ENCODE measurements around the gene SLC13A3. TPM values are rescaled to one million over a fixed set of nuclear protein-coding genes. Genes with fewer than 3 reads are reported as not detected.

SLC13A3 gene
- total RNA-seq, 1 donor from 2014 or later, result 0.66 TPM

DNA sequence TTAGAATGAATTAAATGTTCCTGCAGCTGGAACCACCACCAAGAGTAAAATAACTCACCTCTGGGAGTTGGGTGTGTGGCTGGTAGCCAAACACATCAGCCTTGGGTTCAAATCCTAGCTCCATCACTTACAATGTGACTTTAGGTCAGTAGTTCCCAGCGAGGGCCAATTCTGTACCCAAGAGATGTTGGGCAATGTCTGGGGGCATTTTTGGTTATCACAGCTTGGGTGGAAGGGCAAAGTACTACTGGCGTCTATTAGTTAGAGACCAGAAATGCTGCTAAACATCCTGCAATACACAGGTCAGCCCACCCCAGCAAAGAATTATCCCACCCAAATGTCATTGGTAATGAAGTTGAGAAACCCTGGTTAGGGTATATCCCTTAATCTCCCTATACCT lies 48.8 kb downstream of the SLC13A3 start:
- H3K9me3 Mint-ChIP-seq (ENCODE audit: unreplicated experiment), result no peaks in the 10 kb centered on the region

GRCh38 chr20:46601603-46602122 lies 49.6 kb downstream of the SLC13A3 start:
- Histone ChIP-seq H3K36me3 (ENCODE audit: insufficient read depth, low read length) (no peaks in the 10 kb centered on the region), H3K4me2 (ENCODE audit: low read length) (no peak overlapping the region), H3K27me3 (ENCODE audit: insufficient read depth, low read length) (no peaks in the 10 kb centered on the region), H3K79me2 (ENCODE audit: insufficient read depth, low read length) (no peaks in the 10 kb centered on the region), H3K4me3 (ENCODE audit: insufficient read depth, low read depth, low read length) (no peak overlapping the region), H3K27ac (ENCODE audit: low read depth, low read length) (no peak overlapping the region), H2AFZ (ENCODE audit: low read depth, low read length) (no peak overlapping the region), H3K9me3 (ENCODE audit: insufficient read depth, low read depth, low read length) (no peaks in the 10 kb centered on the region), H3K4me1 (ENCODE audit: insufficient read depth, low read length) (no peaks in the 10 kb centered on the region), H4K20me1 (ENCODE audit: insufficient read depth, low read length) (no peaks in the 10 kb centered on the region), H3K9ac (ENCODE audit: low read length) (no peak overlapping the region)
- DNase-seq (ENCODE audit: low read depth), result no peak
- no peaks in the 10 kb centered on the region for H3K36me3 Mint-ChIP-seq (ENCODE audit: low read depth, unreplicated experiment)
- H3K27ac Mint-ChIP-seq (ENCODE audit: unreplicated experiment), result no peak overlapping the region
- FAIRE-seq, result no peak
- no peaks in the 10 kb centered on the region for H3K4me1 Mint-ChIP-seq (ENCODE audit: low read depth, unreplicated experiment)
- no peak overlapping the region for H3K4me3 Mint-ChIP-seq (ENCODE audit: unreplicated experiment)
- H3K9me3 Mint-ChIP-seq (ENCODE audit: unreplicated experiment), result no peaks in the 10 kb centered on the region
- H3K27me3 Mint-ChIP-seq (ENCODE audit: low read depth, unreplicated experiment), result peaks cover 7% of the 10 kb centered on the region
- TF ChIP-seq, protein P1, sequence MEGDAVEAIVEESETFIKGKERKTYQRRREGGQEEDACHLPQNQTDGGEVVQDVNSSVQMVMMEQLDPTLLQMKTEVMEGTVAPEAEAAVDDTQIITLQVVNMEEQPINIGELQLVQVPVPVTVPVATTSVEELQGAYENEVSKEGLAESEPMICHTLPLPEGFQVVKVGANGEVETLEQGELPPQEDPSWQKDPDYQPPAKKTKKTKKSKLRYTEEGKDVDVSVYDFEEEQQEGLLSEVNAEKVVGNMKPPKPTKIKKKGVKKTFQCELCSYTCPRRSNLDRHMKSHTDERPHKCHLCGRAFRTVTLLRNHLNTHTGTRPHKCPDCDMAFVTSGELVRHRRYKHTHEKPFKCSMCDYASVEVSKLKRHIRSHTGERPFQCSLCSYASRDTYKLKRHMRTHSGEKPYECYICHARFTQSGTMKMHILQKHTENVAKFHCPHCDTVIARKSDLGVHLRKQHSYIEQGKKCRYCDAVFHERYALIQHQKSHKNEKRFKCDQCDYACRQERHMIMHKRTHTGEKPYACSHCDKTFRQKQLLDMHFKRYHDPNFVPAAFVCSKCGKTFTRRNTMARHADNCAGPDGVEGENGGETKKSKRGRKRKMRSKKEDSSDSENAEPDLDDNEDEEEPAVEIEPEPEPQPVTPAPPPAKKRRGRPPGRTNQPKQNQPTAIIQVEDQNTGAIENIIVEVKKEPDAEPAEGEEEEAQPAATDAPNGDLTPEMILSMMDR (IDR thresholded peaks at IDR 0.05; ENCODE audit: insufficient read depth, low read depth, low read length), result no peak
- TF ChIP-seq EZH2 (IDR thresholded peaks at IDR 0.05; ENCODE audit: insufficient read depth, low read length), result no peak

More for the DNA sequence above, 48.8 kb downstream of the SLC13A3 start:
- Mint-ChIP-seq H3K27ac (ENCODE audit: unreplicated experiment) (no peak overlapping the region), H3K4me1 (ENCODE audit: low read depth, unreplicated experiment) (no peaks in the 10 kb centered on the region), H3K27me3 (ENCODE audit: low read depth, unreplicated experiment) (peaks cover 7% of the 10 kb centered on the region), H3K36me3 (ENCODE audit: low read depth, unreplicated experiment) (no peaks in the 10 kb centered on the region), H3K4me3 (ENCODE audit: unreplicated experiment) (no peak overlapping the region)
- Histone ChIP-seq H3K9me3 (ENCODE audit: insufficient read depth, low read depth, low read length) (no peaks in the 10 kb centered on the region), H3K79me2 (ENCODE audit: insufficient read depth, low read length) (no peaks in the 10 kb centered on the region), H3K9ac (ENCODE audit: low read length) (no peak overlapping the region), H3K27ac (ENCODE audit: low read depth, low read length) (no peak overlapping the region), H4K20me1 (ENCODE audit: insufficient read depth, low read length) (no peaks in the 10 kb centered on the region), H3K4me3 (ENCODE audit: insufficient read depth, low read depth, low read length) (no peak overlapping the region), H3K36me3 (ENCODE audit: insufficient read depth, low read length) (no peaks in the 10 kb centered on the region), H3K4me2 (ENCODE audit: low read length) (no peak overlapping the region), H2AFZ (ENCODE audit: low read depth, low read length) (no peak overlapping the region), H3K4me1 (ENCODE audit: insufficient read depth, low read length) (no peaks in the 10 kb centered on the region), H3K27me3 (ENCODE audit: insufficient read depth, low read length) (no peaks in the 10 kb centered on the region)
- no peak for DNase-seq (ENCODE audit: low read depth)
- no peak for TF ChIP-seq EZH2 (IDR thresholded peaks at IDR 0.05; ENCODE audit: insufficient read depth, low read length)
- TF ChIP-seq, protein P1 (IDR thresholded peaks at IDR 0.05; ENCODE audit: insufficient read depth, low read depth, low read length), result no peak
- FAIRE-seq, result no peak

GRCh38 chr20:46600286-46600752 lies 50.9 kb downstream of the SLC13A3 start:
- Histone ChIP-seq H3K27me3 (ENCODE audit: insufficient read depth, low read length) (no peaks in the 10 kb centered on the region), H3K9me3 (ENCODE audit: insufficient read depth, low read depth, low read length) (no peaks in the 10 kb centered on the region), H2AFZ (ENCODE audit: low read depth, low read length) (no peak overlapping the region), H4K20me1 (ENCODE audit: insufficient read depth, low read length) (no peaks in the 10 kb centered on the region), H3K27ac (ENCODE audit: low read depth, low read length) (no peak overlapping the region), H3K4me3 (ENCODE audit: insufficient read depth, low read depth, low read length) (no peak overlapping the region), H3K9ac (ENCODE audit: low read length) (no peak overlapping the region), H3K4me1 (ENCODE audit: insufficient read depth, low read length) (no peaks in the 10 kb centered on the region), H3K79me2 (ENCODE audit: insufficient read depth, low read length) (no peaks in the 10 kb centered on the region), H3K36me3 (ENCODE audit: insufficient read depth, low read length) (no peaks in the 10 kb centered on the region), H3K4me2 (ENCODE audit: low read length) (no peak overlapping the region)
- H3K4me3 Mint-ChIP-seq (ENCODE audit: unreplicated experiment), result no peak overlapping the region
- no peak for FAIRE-seq
- H3K27me3 Mint-ChIP-seq (ENCODE audit: low read depth, unreplicated experiment), result peaks cover 7% of the 10 kb centered on the region
- TF ChIP-seq, protein P1 (IDR thresholded peaks at IDR 0.05; ENCODE audit: insufficient read depth, low read depth, low read length), result no peak
- TF ChIP-seq EZH2 (IDR thresholded peaks at IDR 0.05; ENCODE audit: insufficient read depth, low read length), result no peak
- DNase-seq (ENCODE audit: low read depth), result no peak
- no peaks in the 10 kb centered on the region for H3K9me3 Mint-ChIP-seq (ENCODE audit: unreplicated experiment)
- H3K27ac Mint-ChIP-seq (ENCODE audit: unreplicated experiment), result no peak overlapping the region
- H3K4me1 Mint-ChIP-seq (ENCODE audit: low read depth, unreplicated experiment), result no peaks in the 10 kb centered on the region
- no peaks in the 10 kb centered on the region for H3K36me3 Mint-ChIP-seq (ENCODE audit: low read depth, unreplicated experiment)

Measured in astrocyte (in vitro differentiated cells and primary cell).